Measurements from ENCODE around the gene TMEM273.

DNA sequence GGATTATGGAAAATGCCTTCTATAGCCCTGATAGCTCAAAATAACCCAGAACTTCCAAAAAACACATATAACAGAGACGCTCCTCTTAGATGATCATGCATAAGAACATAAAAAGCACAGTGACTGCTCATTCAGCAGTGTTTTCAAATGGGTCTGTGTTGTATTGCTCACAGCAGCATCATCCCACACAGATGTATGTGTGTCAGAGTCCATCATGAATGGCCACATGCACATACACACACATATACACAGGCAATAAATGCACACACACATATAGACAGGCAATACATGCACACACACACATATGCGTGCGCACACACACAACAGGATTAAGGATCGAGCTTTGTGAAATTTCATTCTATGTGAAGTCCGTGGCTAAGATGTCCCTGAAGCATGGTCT, 26.1 kb downstream of the TMEM273 start:
- TF ChIP-seq, protein P1, sequence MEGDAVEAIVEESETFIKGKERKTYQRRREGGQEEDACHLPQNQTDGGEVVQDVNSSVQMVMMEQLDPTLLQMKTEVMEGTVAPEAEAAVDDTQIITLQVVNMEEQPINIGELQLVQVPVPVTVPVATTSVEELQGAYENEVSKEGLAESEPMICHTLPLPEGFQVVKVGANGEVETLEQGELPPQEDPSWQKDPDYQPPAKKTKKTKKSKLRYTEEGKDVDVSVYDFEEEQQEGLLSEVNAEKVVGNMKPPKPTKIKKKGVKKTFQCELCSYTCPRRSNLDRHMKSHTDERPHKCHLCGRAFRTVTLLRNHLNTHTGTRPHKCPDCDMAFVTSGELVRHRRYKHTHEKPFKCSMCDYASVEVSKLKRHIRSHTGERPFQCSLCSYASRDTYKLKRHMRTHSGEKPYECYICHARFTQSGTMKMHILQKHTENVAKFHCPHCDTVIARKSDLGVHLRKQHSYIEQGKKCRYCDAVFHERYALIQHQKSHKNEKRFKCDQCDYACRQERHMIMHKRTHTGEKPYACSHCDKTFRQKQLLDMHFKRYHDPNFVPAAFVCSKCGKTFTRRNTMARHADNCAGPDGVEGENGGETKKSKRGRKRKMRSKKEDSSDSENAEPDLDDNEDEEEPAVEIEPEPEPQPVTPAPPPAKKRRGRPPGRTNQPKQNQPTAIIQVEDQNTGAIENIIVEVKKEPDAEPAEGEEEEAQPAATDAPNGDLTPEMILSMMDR (IDR thresholded peaks at IDR 0.05), result no peak
- TF ChIP-seq POLR2A (IDR thresholded peaks at IDR 0.05), result no peak
